PC-9 (cell line): ENCODE data around the gene AFAP1.

Source experiments
- CTCF ChIP-seq: fragments of 200-600 bp; sonication (generic); conservative IDR thresholded peaks from 2 replicates; pipeline ENCODE4 v1.6.1; 2017; ENCODE audit warnings: mixed run types, antibody characterized with exemption, mild to moderate bottlenecking, moderate library complexity
- EZH2 ChIP-seq: fragments of 200-600 bp; sonication (generic); IDR thresholded peaks from 2 replicates; pipeline ENCODE4 v1.8.0; 2017; ENCODE audit warnings: antibody characterized with exemption, low read depth

DNA sequence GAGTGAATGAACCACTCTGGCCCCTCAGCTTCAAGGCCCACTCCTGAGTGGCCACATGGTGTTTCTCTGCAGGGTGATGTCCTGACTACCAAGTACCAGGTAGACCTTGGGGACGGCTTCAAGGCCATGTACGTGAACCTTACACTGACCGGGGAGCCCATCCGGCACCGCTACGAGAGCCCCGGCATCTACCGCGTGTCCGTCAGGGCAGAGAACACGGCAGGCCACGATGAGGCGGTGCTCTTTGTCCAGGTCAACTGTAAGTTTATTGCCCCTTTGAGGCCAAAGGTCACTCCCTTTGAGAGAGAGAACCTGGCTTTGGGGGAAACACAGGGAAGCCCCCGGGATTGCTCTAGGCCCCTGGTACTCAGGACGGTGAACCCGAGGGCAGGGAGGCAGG lies 216.0 kb downstream of the AFAP1 start:
- TF ChIP-seq CTCF, result no peak
- no peak for TF ChIP-seq EZH2
